ENCODE data around the gene SSR2.
"Not testable (repeated sequence)": the region's sequence is repeated elsewhere in the genome, so short reads cannot be mapped to it uniquely, and the experiment has no call there.

The SSR2 gene

GRCh38 chr1:155989242-155990004 lies 31.3 kb downstream of the SSR2 start:
- peak; percentile 74 for DNase-seq

GRCh38 chr1:155984903-155985645 lies 35.7 kb downstream of the SSR2 start:
- DNase-seq, result not testable (repeated sequence)

- DNase-seq, result no peak
Observed at GRCh38 chr1:155984341-155984740, 36.4 kb downstream of the SSR2 start.

GRCh38 chr1:155983191-155984024 lies 37.3 kb downstream of the SSR2 start:
- DNase-seq, result no peak

GRCh38 chr1:155982106-155982505 lies 38.6 kb downstream of the SSR2 start:
- no peak for DNase-seq

GRCh38 chr1:155981266-155982088 lies 39.3 kb downstream of the SSR2 start:
- peak; percentile 82 for DNase-seq

GRCh38 chr1:155979597-155980343 lies 41.0 kb downstream of the SSR2 start:
- no peak for DNase-seq

- peak; percentile 93 for DNase-seq
Observed at GRCh38 chr1:155978973-155979429, 41.8 kb downstream of the SSR2 start.

- peak; percentile 88 for DNase-seq
Observed at GRCh38 chr1:155978325-155978972, 42.3 kb downstream of the SSR2 start, which contains the start of gene ARHGEF2. Gene ARHGEF2 (minus strand): TSS chr1:155978547. CDS start chr1:155978427, 120 bp downstream.

GRCh38 chr1:155977690-155978324 lies 42.9 kb downstream of the SSR2 start:
- peak; percentile 85 for DNase-seq

- no peak for DNase-seq
Observed at GRCh38 chr1:155976913-155977689, 43.6 kb downstream of the SSR2 start.

- DNase-seq, result no peak
Observed at GRCh38 chr1:155976062-155976912, 44.5 kb downstream of the SSR2 start.

- DNase-seq, result no peak
Observed at GRCh38 chr1:155975375-155976061, 45.2 kb downstream of the SSR2 start.

GRCh38 chr1:155974208-155975115 lies 46.3 kb downstream of the SSR2 start:
- DNase-seq, result no peak

GRCh38 chr1:155973723-155974122 lies 47.0 kb downstream of the SSR2 start:
- no peak for DNase-seq

- DNase-seq, result no peak
Observed at GRCh38 chr1:155971910-155972809, 48.6 kb downstream of the SSR2 start.
